GM18519 (cell line): Measurements from ENCODE around the gene PAQR7.

ENCODE experiments used
- ATAC-seq: cut with Tn5 transposase; IDR thresholded peaks from one replicate; pipeline ENCODE4 v1.9.1; 2021; ENCODE audit warnings: mild to moderate bottlenecking, moderate library complexity; ENCODE audit not compliant: unreplicated experiment, low FRiP score

Gene PAQR7

DNA sequence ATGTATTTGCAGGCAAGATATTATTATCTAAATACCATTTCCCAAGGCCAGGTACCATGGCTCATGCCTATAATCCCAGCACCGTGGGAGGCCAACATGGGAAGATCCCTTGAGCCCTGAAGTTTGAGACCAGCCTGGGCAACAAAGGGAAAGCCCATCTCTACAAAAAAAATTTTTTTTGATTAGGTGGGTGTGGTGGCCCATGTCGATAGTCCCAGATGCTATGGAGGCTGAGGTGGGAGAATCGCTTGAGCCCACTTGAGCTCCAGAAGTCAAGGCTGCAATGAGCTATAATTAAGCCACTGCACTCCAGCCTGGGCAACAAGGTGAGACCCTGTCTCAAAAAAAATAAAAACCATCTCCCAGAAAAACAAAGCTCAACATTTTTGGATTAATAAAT is 28.5 kb upstream of the PAQR7 start:
- no peak for ATAC-seq

DNA sequence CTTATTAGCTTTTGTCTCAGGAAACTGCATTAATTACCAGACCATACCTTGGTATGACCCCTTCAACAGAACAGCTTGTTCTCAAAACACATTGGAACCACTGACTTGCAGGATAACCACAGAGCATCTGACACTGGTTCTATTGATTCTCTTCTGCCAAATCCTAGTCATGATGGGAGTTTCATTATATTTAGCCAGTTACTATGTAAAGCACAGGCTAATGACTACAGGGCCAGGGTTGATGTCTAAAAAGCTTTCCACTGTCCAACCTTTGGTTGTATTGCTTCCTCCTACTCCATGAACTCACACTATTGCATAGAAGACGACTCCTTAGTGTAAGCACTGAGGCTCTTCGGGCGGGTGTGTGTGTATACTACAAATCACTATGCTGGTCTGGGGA is 27.0 kb upstream of the PAQR7 start:
- no peak for ATAC-seq

DNA sequence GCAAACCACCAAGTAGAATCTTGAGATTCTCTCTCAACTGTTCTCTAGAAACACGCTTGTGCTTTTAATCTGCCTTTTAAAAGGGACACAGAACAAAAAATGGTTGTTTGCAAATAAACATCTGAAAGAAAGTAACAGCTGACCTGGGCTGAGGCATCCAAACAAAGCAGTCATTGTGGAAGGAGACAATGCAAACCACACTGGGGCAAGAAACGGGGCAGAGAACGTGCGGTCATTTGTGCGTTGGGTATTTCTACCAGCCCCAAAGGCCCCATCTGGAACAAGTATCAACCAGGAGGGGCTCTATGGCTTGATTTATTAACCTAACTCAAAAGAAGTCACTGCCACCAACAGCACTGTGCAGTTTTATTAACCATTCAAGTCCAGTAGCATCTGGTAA is 24.7 kb upstream of the PAQR7 start:
- no peak for ATAC-seq

DNA sequence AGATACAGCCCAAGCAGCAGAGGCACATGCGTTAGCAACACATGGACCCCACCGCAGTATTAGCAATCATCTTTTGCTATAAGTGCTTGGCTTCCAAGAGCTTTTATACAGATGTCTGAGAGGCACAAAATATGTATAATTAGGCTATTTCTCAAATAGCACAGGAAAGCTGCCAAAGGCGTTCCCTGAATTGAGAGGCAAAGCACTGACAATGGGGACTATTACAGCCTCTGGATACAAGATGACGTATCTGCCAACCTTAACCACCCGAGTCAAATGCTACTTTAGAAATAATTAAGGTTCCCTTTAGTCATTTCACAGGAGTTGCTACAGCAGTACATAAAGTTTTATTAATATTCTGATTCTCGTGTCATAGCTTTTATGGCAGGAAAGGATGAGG is 24.3 kb upstream of the PAQR7 start:
- no peak for ATAC-seq

DNA sequence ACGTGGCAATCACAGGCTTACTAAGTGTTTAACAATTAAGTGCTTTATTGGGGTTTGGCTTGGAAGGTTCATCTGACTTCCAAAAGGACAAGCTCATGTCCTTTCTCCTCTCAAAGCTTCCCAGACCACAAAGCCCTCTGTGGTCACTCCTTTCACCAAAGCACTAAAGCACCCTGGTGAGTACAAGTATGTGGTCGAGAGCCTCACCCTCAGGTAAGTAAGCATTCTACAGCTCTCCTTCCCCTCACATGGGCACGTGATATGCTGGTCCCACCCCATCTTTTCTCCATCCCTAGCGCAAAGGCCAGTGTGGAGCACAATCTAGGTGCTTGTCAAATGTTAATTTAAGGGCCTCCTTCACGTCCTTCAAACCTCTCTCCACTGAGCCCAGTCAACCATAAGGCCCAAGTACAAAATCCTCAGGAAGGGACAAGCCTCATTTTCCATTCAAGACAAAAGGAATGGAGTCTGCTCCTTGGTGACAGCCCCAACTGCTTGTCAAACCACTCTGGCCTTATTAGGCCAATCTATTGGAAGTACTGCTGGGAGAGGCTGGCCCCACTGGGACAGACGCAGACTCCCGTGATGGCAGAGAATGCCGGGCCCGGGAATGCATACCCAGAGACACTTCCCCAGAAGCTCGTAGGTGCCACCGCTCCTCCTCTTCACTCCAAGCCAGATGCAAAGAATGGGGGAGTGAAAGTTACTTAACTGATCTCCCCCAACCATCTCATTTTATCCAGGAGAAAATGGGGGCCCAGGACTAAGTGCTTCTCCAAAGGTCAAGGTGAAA is 22.9 kb upstream of the PAQR7 start:
- no peak for ATAC-seq

DNA sequence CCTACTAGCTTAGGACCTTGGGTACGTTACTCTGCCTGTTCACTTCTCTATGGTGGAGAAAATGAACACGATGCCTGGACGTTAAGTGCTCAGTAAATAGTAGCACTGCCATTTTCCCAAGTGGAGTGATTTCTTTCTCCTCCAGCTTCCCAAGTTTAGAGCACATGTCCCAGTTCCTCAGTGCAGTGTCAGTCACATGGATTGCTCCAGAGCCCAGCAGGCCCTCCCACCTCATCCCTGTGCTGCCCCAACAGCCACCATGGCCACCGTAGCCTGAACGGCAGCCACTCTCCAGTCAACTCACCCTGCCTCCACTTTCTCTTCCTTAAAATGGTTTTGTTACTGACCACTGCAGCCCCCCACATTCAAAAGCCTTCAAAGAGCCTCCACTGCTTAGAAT is 22.2 kb upstream of the PAQR7 start:
- no peak for ATAC-seq

DNA sequence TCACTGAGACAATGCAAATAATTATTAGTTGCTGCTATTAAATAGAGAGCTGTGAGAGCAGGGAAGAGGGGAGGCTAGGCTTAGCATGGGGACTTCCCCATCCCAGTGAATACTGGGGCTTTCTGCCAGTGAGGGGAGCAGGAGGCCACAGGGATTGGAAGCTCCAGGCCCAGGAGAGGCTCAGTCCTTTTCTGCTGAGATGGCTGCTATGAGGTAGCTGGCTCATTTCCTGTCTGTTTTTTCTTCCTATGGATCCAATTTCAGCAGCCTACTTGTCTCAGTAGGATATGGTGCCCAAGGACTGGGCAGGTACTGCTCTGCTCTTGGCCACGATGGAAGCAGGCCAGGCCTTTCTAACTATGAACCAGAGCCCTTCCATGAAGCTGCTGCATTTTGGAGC is 20.8 kb upstream of the PAQR7 start:
- no peak for ATAC-seq

DNA sequence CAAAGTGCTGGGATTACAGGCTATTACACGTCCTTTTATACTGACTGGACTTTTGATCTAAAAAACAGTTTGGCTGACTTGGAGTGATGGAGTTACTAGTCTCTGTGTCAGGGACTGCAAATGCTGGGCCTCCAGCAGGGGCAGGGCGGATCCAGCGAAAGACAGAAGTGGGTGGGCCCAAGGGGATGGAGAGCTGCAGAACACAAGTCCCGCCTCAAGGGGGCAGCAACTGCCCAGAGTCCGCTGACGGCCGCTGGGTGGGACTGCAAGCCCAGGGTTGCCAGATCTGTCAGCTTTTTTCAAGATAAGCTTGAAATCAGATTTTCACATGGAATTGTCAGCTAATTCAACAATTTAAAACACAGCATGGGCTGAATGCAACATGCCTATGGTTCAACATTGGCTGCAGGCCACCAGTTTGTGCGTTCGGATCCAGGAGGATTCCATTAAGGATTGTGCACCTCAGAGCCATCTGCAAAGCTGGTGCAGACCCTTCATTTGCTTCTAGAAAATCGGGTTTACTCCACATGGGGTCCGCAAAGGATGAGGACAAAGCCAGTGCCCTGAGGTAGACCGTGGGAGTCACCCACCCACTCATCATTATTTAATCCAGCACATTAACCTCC is 20.0 kb upstream of the PAQR7 start:
- ATAC-seq: peak; percentile 35

DNA sequence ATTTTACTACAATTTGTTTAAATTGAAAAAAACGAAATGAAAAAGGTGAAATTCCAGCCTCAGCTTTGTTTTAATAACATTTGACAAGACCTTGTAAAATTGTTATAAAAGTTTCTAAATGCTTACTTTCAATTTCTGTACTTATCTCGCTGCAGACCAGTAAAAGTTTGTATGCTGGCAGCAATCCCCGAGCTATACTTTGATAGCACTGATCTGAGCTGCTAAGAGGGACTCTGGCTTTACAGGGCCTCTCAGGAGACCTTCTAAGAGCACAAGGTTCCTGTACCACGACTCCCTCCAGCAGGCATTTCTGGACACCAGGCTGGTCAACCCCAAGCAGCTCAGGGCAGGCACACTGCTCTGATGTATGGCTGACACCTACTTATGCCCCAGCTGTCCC is 17.6 kb upstream of the PAQR7 start:
- no peak for ATAC-seq

DNA sequence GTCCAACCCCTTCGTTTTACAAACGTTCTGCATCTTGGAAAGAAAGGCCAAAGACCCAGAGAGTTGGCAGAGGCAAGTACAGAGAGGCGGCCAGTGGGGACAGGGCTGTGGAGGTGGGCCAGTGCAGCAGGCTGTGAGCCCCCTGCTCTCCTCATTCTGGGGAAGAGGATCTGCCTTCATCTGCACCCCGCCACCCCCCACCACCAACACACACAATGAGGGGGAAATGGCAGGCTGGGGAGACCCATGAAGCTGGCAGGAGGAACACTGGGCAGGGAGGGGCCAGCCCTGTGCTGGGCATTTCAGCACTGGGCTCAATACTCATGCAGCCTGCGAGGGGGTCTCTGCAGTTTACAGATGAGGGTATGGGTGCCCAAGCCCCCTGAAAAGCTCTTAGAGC is 16.1 kb upstream of the PAQR7 start:
- ATAC-seq: no peak

DNA sequence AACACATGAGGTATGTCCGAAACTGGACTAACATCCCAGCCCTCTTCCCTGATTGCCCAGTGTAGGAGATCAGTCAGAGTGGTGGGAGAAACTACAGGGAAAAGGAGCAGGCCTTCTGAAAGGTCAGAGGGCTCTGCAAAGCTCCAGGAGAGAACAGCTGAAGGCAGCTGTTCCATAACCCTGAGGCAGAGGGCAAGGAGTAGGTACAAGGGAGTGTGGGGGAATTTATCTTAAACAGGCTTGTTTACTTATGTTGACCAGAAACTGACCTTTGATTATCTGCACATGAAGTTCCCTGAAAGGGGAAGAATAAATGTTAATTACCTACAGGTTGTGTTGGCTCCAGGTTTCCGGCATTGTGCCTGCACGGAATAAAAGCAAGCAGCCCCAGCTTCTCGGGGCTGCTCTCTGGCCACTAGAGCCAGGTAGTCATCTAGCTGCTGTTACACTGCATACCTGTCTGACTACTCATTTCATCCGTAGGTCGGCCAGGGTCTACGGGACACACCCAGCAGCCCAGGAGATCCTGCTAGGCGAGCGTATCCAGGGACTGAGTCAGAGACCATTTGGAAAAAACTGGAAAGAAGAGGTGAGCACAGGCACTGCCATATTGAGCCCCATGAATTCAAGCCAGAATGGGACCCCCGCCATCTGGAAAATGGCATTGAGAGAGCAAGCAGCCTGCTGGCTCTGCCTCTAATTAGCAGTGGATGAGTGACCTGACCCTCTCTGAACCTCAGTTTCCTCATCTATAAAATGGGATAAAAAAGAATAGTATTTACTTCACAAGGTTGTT is 14.9 kb upstream of the PAQR7 start:
- ATAC-seq: no peak

DNA sequence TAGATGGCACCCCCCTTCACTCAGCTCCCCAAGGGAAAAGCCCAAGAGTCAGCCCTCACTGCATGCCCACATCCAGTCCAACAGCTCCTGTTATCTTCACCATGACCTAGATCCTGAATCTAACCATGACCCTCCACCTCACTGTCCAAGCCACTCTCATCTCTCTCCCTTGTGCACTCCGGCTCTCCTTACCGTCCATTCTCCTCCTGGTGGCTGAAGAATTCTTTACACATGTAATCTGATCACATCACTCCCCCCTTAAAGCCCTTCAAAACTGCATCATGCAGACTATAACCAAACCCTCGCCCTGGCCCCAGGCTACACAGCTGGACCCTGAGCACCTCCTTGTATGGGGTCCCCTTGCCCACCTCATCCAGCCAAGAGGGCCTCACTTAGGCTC is 14.0 kb upstream of the PAQR7 start:
- no peak for ATAC-seq

DNA sequence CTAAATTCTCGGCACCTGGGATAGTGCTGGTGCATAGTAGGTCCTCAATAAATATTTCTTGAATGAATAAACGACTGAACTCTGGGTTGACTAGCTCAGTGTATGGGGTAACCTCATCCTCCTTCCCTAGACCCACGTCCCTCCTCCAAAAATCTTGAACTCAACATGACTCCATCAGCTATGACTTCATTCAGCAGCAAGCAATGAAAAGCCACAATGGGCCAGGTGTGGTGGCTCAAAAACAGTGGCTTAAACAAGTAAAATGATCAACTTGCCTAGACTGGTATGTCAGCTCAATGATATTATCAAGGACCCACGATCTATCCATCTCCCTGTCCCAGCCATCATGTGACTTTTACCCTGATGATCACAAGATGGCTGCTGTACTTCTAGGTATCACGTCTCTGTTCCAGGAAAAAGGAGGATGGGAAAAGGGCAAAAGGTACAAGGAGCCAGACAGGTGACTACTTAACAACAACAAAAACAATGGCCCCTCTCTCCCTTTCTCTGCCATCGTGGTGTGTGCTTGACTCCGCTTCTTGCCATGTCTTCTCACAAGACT is 13.0 kb upstream of the PAQR7 start:
- ATAC-seq: no peak

DNA sequence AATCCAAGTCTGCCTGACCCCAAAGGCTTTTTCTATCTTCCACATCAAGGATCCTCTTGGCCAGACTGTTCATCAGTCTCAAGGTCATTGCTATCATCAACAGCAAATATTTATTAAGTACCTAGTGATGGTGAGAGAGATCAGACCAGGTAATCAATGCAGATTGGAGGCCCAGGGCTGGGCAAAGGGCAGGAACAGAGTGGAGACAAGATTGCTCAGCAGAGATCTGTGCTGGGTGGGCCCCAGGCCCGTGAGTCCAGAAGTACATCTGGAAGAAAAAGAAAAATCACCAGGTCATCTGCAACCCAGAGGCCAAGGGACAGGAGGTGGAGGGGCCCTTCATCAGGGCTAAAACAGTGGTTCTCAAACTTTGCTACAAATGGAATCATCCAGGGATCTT is 10.1 kb upstream of the PAQR7 start:
- no peak for ATAC-seq

DNA sequence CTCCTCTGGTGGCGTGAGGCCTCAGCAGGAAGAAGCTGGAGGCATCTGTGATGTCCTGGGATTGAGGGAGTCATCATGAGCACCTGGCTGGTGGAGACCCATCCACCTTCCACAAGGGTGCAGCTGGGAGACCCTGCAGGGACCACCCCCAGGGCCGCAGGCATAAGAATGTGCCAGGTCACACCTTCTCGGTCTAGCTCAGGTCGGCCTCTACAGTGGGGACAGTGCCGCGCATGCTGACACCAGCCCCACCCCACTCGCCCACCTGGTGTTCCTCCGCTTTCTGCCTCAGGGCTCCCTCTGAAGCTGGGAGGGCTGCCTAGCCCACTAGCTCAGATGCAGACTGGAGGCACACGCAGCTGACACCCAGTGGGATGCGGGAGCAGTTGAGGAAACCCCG is 5.8 kb upstream of the PAQR7 start:
- ATAC-seq: no peak

DNA sequence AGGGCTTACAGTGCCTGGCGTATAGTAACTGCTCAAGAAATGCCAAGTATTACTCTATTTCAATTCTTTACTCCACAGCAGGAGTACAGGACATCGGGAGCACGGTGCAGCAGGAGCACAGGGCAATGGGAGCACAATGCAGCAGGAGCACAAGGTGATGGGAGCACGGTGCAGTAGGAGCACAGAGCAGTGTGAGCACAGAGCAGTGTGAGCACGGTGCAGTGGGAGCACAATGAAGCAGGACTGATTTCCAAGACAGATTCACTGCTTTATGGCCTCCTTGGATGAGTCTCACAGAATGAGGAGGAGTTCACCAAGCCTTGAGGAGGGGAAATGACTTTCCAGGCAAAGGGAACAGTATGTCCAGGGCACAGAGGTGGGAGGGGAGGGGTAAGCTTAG is 5.0 kb upstream of the PAQR7 start:
- ATAC-seq: no peak

DNA sequence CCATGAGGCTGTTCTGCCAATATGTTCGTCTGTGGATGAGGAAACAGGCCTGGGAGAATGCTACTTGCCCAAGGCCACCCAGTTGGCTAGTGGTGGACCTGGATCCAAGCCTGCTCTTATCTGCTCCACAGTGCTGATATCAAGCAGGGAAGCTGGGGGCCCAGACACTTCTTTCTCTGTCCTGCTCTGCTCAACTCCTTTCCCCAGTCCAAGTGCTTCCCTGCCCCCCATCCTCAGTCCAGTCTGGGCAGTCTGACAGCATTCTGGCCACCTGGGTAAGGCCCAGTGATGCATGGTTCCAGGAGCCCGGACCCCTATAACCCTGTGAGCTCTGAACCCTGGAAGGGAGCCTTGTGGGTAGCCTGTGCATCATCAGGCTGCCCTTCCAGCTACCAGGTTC is 4.2 kb upstream of the PAQR7 start:
- ATAC-seq: no peak

DNA sequence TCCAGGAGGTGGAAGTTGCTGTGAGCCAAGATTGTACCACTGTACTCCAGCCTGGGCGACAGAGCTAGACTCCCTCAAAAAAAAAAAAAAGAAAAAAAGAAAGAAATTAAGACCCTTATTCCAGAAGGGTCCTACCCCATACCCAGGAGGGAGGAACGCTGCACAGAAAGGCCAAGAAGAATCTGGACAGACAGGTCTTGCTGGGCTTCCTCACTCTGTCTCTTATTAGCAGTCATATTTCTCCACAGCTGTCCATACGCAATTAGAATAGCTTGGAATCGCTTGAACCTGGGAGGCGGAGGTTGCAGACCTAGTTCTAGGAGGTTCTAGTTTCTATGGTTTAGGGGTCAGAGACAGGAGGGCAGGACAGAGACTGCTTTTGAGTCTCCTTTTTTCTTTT is 3.2 kb upstream of the PAQR7 start:
- ATAC-seq: no peak

DNA sequence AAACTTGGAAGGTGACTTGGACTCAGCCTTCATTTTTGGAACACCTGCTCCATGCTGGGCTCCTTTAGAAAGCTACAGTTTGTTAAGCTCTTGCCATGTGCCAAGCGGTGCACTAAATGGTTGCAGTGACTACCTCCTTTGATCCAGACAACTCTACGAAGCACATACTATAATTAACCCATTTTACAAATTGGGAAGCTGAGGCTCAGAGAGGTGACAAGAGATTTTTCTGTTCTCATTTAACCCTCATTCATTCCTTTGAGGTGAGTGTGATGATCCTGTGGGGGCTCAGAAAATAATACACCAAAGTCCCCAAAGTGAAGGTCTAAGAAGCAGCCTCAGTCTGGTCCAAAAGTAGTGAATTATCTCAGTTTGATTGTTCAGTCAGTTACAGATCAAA is 1.6 kb upstream of the PAQR7 start:
- no peak for ATAC-seq

DNA sequence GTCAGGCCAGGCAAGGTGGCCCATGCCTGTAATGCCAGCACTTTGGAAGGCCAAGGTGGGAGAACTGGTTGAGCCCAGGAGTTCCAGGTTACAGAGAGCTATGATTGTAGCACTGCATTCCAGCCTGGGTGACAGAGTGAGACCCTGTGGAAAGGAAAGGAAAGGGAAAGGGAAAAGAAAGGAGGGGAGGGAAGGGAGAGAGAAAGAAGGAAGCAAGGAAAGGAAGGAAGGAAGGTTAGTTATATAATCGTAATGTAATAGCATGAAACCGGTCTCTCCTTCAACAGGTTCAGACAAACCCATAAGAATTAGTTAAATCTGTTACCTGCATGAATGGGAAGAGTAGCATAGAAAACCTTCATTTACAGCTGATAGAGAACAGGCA is 1.2 kb upstream of the PAQR7 start:
- no peak for ATAC-seq
